NCI-H1436 (cell line): ENCODE results near the gene MKNK1.
A peak's percentile ranks its signal among the peaks of the same experiment; 100 is the strongest.

Experiments
- DNase-seq: peaks from one replicate; lab custom pipeline; 2025; lab: John Stamatoyannopoulos, UW

The MKNK1 gene

GRCh38 chr1:46558141-46558963, 45.7 kb downstream of the MKNK1 start:
- DNase-seq: peak; percentile 78

GRCh38 chr1:46557403-46557802, 46.7 kb downstream of the MKNK1 start:
- no peak for DNase-seq

- no peak for DNase-seq
Measured at GRCh38 chr1:46556822-46557221, 47.2 kb downstream of the MKNK1 start.

- no peak for DNase-seq
Measured at GRCh38 chr1:46555826-46556619, 48.0 kb downstream of the MKNK1 start.

- no peak for DNase-seq
Measured at GRCh38 chr1:46554597-46555381, 49.3 kb downstream of the MKNK1 start.

GRCh38 chr1:46554236-46554596, 49.9 kb downstream of the MKNK1 start:
- DNase-seq: no peak

GRCh38 chr1:46553506-46553905, 50.6 kb downstream of the MKNK1 start:
- no peak for DNase-seq

GRCh38 chr1:46552357-46553237, 51.5 kb downstream of the MKNK1 start:
- DNase-seq: no peak

- DNase-seq: no peak
Measured at GRCh38 chr1:46551597-46552095, 52.4 kb downstream of the MKNK1 start, which contains the start of gene KNCN. KNCN (minus strand) TSS chr1:46551647; CDS start chr1:46551215, 432 bp downstream.

- no peak for DNase-seq
Measured at GRCh38 chr1:46550751-46551231, 53.3 kb downstream of the MKNK1 start.

- peak; percentile 63 for DNase-seq
Measured at GRCh38 chr1:46549697-46550681, 54.1 kb downstream of the MKNK1 start.

GRCh38 chr1:46547481-46548383, 56.3 kb downstream of the MKNK1 start:
- DNase-seq: peak; percentile 29

GRCh38 chr1:46546210-46546609, 57.9 kb downstream of the MKNK1 start:
- no peak for DNase-seq

- no peak for DNase-seq
Measured at GRCh38 chr1:46545784-46546183, 58.3 kb downstream of the MKNK1 start.

GRCh38 chr1:46544561-46545240, 59.4 kb downstream of the MKNK1 start:
- no peak for DNase-seq

GRCh38 chr1:46543761-46544560, 60.1 kb downstream of the MKNK1 start:
- no peak for DNase-seq

- DNase-seq: no peak
Measured at GRCh38 chr1:46543382-46543760, 60.7 kb downstream of the MKNK1 start.
